GM18907 (cell line): Measurements from ENCODE around the gene CDC37L1.
A peak's percentile ranks its signal among the peaks of the same experiment; 100 is the strongest.

Source experiments
- ATAC-seq: cut with Tn5 transposase; IDR thresholded peaks from one replicate; pipeline ENCODE4 v1.9.1; 2021; ENCODE audit warnings: mild to moderate bottlenecking, moderate library complexity; ENCODE audit not compliant: unreplicated experiment

CDC37L1 gene

GRCh38 chr9:4667681-4668080, 11.7 kb upstream of the CDC37L1 start:
- ATAC-seq: no peak

GRCh38 chr9:4668604-4669003, 10.8 kb upstream of the CDC37L1 start:
- no peak for ATAC-seq

- no peak for ATAC-seq
Measured at GRCh38 chr9:4669890-4670289, 9.5 kb upstream of the CDC37L1 start.

GRCh38 chr9:4670591-4670990, 8.8 kb upstream of the CDC37L1 start:
- ATAC-seq: no peak

- ATAC-seq: no peak
Measured at GRCh38 chr9:4671737-4672136, 7.6 kb upstream of the CDC37L1 start.

- no peak for ATAC-seq
Measured at GRCh38 chr9:4674783-4675182, 4.6 kb upstream of the CDC37L1 start.

- no peak for ATAC-seq
Measured at GRCh38 chr9:4677392-4677791, 2.0 kb upstream of the CDC37L1 start.

GRCh38 chr9:4678679-4679267, 596 bp upstream of the CDC37L1 start:
- peak; percentile 15 for ATAC-seq

GRCh38 chr9:4680173-4680525, 780 bp downstream of the CDC37L1 start:
- peak; percentile 1 for ATAC-seq

GRCh38 chr9:4680750-4681149, 1.4 kb downstream of the CDC37L1 start:
- no peak for ATAC-seq

GRCh38 chr9:4684820-4685219, 5.5 kb downstream of the CDC37L1 start:
- no peak for ATAC-seq

GRCh38 chr9:4686112-4686511, 6.7 kb downstream of the CDC37L1 start:
- ATAC-seq: no peak

GRCh38 chr9:4686584-4686983, 7.2 kb downstream of the CDC37L1 start:
- ATAC-seq: no peak

GRCh38 chr9:4689021-4689420, 9.7 kb downstream of the CDC37L1 start:
- no peak for ATAC-seq

- ATAC-seq: peak; percentile 62
Measured at GRCh38 chr9:4689687-4690104, 10.3 kb downstream of the CDC37L1 start.

GRCh38 chr9:4690144-4690543, 10.8 kb downstream of the CDC37L1 start:
- peak; percentile 71 for ATAC-seq

GRCh38 chr9:4691795-4692194, 12.4 kb downstream of the CDC37L1 start:
- ATAC-seq: no peak

- ATAC-seq: no peak
Measured at GRCh38 chr9:4700091-4700490, 20.7 kb downstream of the CDC37L1 start.

GRCh38 chr9:4700932-4701331, 21.6 kb downstream of the CDC37L1 start:
- ATAC-seq: no peak

- ATAC-seq: no peak
Measured at GRCh38 chr9:4701526-4701925, 22.2 kb downstream of the CDC37L1 start.

GRCh38 chr9:4704129-4704528, 24.8 kb downstream of the CDC37L1 start:
- ATAC-seq: no peak

- no peak for ATAC-seq
Measured at GRCh38 chr9:4706021-4706420, 26.7 kb downstream of the CDC37L1 start.

- no peak for ATAC-seq
Measured at GRCh38 chr9:4706971-4707622, 27.7 kb downstream of the CDC37L1 start.
